ENCODE results near the gene ASPN.

Gene ASPN

GRCh38 chr9:92503156-92503555 lies 20.9 kb upstream of the ASPN start:
- no peak for DNase-seq

- DNase-seq, result peak; percentile 50
Observed at GRCh38 chr9:92501671-92502393, 19.5 kb upstream of the ASPN start.

GRCh38 chr9:92500725-92501124 lies 18.4 kb upstream of the ASPN start:
- no peak for DNase-seq

- DNase-seq, result no peak
Observed at GRCh38 chr9:92499701-92500100, 17.4 kb upstream of the ASPN start.

- DNase-seq, result no peak
Observed at GRCh38 chr9:92496396-92497176, 14.3 kb upstream of the ASPN start.

- DNase-seq, result no peak
Observed at GRCh38 chr9:92494856-92495255, 12.6 kb upstream of the ASPN start.

- DNase-seq, result no peak
Observed at GRCh38 chr9:92493749-92494387, 11.6 kb upstream of the ASPN start.

GRCh38 chr9:92492781-92493401 lies 10.6 kb upstream of the ASPN start:
- DNase-seq, result no peak

GRCh38 chr9:92488681-92489550 lies 6.6 kb upstream of the ASPN start:
- DNase-seq, result no peak

GRCh38 chr9:92486371-92486770 lies 4.1 kb upstream of the ASPN start:
- DNase-seq, result peak; percentile 11

GRCh38 chr9:92484563-92484962 lies 2.3 kb upstream of the ASPN start:
- DNase-seq, result no peak

- DNase-seq, result no peak
Observed at GRCh38 chr9:92483627-92484545, 1.6 kb upstream of the ASPN start.

- DNase-seq, result no peak
Observed at GRCh38 chr9:92482805-92483204, 499 bp upstream of the ASPN start.

- peak; percentile 6 for DNase-seq
Observed at GRCh38 chr9:92480986-92481633, 1.2 kb downstream of the ASPN start.

- no peak for DNase-seq
Observed at GRCh38 chr9:92480291-92480771, 2.0 kb downstream of the ASPN start.

GRCh38 chr9:92479346-92479745 lies 3.0 kb downstream of the ASPN start:
- no peak for DNase-seq

GRCh38 chr9:92478783-92479182 lies 3.5 kb downstream of the ASPN start:
- DNase-seq, result no peak

GRCh38 chr9:92476962-92477361 lies 5.3 kb downstream of the ASPN start:
- DNase-seq, result no peak

- DNase-seq, result no peak
Observed at GRCh38 chr9:92474587-92474986, 7.7 kb downstream of the ASPN start.

GRCh38 chr9:92468206-92468605 lies 14.1 kb downstream of the ASPN start:
- DNase-seq, result no peak

GRCh38 chr9:92467511-92467910 lies 14.8 kb downstream of the ASPN start:
- DNase-seq, result no peak

All from suppressor macrophage treated with lipopolysaccharide for 4 hours (primary cell).